NCI-H2196 treated with DMSO at 0.1 percent for 48 hours (cell line): ENCODE results near the gene OR8B8.
"Not testable (repeated sequence)": the region's sequence is repeated elsewhere in the genome, so short reads cannot be mapped to it uniquely, and the experiment has no call there.

Experiments
- DNase-seq: peaks from one replicate; lab custom pipeline; 2025; ENCODE audit not compliant: unreplicated experiment; lab: John Stamatoyannopoulos, UW

Gene OR8B8

DNA sequence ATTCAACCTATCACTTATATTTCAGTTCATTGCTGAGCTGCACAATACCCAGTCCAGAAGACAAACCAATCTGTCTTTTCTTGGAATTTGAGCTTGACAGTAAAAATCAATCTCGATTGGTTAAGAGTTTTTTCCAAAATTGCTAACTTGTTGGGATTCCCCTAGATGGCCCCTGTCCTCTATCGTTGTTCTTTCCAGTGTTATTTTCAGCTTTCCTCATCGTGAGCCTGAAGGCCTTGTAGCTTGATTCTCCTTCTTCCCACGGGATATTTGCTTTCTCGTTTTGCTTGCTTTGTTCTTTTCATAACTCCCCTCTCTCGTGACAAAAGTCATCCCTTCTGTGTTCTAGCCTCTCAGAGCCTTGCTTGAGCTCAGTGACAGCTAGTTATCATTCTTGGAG is 3.1 kb downstream of the OR8B8 start:
- DNase-seq: no peak

DNA sequence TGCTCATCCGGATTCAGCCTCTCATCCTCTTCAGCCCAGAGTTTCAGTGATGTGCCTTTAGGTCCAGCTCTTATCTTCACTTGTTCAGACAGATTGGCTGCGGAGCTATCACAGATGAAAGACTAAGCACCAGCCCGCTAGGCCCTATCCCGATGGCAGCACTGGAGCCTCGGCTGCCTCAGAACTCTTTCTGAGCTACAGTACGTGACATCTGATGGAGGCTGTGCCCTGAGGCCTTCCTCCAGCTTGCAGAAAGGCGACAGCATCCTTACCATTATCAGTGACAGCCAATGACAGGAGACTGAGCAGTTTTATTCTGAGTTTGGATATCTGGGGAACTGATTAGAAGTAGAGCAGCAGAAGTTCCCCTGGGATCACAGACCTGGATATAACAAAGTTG is 4.0 kb downstream of the OR8B8 start:
- no peak for DNase-seq

DNA sequence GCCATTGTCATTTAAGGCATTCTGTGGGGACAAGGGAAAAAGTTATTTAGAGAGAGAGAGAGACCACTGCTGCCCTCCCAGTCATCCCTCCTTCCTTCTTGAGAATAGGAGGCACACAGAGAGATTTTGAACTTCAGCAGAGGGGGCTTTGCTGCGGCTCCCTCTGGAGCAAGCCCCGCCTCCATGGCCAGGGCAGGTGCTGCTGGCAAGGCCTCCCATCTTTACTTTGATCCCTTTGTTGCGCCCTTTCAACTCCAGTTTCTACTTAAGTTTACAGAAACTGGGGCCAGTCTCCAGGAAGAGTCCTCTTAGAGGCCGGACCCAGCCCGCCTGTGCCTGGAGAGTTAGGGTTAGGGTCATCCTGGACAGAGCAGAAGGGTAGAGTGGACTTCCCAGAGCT is 4.4 kb downstream of the OR8B8 start:
- DNase-seq: no peak

DNA sequence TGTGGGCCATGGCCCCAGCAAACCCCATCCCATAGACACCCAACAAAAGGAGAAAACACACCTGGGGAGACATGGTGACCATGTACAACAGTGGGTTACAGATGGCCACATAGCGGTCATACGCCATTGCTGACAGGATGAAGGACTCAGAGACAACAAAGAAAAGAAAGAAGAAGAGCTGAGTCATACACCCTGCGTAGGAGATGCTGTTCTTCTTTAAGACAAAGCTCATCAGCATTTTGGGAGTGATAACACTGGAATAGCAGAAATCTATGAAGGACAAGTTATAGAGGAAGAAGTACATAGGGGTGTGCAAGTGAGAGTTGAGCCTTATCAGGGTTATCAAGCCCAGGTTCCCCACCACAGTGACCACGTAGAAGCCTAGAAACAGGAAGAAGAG is 4.9 kb downstream of the OR8B8 start:
- DNase-seq: no peak

DNA sequence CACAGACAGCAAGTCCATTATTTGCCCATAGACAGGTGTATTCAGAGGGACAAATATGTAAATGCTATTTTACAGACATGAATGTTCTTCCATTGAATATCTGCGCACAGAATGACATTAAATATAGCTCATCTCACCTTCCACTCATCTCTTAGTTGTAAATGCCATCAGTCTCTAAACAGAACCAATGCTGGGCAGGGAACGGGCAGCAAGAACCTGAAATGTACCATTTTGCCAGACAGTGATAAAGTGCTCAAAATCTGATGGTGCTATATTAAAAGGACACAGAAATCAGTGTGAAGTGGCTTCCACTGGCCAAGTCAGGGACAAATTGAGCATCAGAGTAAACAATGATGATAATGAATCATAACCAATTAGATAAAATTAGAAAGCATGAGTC is 10.8 kb downstream of the OR8B8 start:
- no peak for DNase-seq

DNA sequence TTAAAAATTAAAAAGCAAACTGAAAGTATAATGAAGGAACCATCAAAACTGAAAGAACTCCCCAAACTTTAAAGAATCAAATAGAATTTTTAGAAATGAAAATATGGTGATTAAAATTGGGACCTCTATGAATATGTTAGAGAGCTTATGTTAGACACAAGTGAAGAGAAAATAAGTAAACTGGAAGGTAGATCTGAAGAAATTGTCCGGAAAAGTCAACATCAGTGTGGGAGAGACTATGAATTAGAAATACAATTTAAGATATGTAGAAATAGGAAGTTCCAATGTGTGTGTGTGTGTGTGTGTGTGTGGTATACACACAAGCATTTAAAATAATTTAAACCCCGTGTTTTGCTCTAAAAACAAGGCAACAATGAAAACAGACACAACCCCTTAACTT is 15.9 kb downstream of the OR8B8 start:
- DNase-seq: no peak

DNA sequence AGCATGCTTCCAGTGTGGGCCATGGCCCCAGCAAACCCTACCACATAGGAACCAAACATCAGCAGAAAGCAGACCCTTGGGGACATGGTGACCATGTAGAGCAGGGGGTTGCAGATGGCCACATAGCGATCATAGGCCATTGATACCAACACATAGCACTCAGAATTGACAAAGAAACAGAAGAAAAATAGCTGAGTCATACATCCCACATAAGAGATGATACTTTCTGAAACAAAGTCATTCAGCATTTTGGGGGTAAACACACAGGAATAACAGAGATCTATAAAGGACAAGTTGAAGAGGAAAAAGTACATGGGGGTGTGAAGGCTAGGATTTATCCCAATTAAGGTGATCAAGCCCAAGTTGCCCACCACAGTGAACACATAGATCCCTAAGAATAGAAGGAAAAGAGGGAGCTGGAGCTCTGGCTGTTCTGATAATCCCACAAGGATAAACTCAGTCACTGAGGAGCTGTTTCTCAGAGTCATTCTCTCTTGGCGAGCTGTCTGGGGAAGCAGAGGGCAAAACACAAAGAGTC is 21.0 kb downstream of the OR8B8 start, which contains the start of gene OR8B4:
Gene OR8B4, minus strand, starts transcription at position 488 of the 538 bp plus-strand sequence. Its CDS starts 0 bp downstream, at position 488.
- DNase-seq: no peak

DNA sequence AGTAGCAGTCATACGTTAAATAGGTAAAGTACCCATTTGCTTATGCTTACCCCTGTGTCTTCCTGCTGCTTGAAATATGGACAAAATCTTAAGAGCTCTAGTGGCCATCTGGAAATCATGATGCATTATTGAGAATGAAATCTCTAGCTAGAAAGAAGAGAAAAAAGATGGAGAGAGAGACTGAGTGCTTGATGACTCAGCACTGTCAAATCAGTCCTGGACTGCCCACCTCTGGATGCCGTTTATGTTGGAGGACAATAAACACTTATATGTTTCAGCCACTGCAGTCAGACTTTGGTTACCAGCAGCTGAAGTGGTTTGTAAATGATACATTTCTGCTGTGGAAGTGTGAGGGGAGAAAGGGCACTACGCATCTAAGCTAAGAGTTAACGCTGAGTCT is 24.5 kb downstream of the OR8B8 start:
- no peak for DNase-seq

DNA sequence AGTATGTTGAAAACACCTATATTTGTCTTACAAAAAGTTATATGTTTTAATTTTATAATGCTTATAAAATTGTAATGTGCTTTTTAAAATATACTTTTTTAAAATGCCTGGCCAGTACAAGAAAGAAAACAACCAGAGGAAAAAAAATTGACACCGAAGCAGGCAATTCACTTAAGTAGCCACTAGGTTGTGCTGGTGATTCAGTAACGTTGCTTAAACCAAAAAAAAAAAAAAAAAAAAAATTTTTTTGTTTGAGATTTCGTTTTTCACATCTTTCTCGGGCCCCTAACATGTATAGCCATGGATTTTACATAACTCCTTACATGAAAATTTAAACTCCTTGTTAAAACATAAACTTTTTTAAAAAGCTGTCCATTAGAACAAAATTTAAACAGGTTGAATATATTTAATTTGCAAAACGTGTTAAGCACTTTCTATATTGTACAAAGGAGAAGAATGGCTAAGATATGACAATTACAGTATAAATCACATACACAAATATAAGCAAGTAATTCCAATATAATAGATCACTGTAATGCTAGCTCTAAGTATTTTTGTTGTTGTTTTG is 30.1 kb downstream of the OR8B8 start:
- no peak for DNase-seq

DNA sequence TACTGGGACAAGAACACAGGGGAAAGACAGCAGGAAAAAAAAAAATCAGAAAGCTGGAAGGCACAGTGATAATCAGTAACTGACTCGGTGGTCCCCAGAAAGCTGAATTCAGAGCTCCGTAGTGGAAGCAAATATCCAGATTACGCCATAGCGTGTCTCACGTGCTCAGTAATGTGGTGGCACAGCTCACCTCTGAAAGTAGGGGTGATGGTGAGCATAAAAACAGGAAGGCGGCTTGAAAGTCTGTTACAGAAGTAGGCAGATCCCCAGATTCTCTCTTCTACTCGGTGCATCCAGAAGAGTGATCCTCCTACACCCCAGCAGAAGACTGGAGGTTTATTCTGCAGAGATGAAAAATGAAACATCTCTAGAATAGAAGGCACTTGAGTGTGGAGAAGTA is 35.6 kb downstream of the OR8B8 start:
- DNase-seq: no peak

DNA sequence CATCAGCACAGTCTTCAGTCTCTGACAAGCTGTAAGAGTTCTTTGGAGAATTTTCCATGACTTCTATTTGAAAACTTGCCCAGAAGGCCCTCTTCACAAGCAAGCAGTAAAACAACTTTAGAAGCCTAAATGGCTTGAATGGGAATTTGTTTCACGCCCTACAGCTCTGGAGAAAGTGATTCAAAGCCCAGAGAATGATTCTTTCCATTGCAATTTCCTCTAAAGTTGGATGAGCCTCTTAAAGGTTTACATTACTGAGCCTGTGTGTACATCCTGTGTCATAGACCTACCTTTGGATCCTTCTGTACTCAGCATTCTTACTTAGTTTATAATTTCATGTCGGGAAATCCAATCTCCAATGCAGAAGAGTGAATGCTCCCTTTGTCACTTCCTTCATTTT is 39.9 kb downstream of the OR8B8 start:
- no peak for DNase-seq

DNA sequence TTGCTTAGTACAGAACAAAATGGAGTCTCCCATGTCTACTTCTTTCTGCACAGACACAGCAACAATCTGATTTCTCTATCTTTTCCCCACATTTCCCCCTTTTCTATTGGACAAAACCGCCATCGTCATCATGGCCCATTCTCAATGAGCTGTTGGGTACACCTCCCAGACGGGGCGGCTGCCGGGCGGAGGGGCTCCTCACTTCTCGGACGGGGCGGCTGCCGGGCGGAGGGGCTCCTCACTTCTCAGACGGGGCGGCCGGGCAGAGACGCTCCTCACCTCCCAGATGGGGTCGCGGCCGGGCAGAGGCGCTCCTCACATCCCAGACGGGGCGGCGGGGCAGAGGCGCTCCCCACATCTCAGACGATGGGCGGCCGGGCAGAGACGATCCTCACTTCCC is 42.3 kb downstream of the OR8B8 start:
- not testable (repeated sequence) for DNase-seq

DNA sequence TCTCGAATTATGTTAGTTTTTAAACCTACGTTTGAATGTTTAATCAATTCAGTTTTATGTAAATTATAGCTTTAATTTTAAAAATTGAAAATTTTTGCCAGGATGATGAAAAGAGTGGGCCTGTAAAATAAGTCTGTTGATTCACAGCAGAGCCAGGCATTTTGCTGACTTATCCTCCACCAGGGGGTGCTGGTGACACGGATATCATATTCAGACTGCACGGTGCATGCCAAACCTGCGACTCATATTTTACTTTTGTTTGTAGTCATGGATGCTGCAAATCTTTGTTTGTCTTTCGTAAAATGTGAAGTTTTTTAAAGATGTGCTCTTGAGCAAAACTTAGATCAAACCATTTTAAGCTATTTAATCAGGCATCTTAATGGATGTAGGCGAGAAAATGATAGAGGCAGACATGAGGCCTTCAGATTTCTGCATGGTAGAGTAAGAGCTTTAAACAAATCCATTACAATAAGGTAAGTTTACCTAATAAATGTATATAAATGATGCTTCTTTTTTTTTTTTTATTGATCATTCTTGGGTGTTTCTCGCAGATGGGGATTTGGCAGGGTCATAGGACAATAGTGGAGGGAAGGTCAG is 43.1 kb downstream of the OR8B8 start:
- DNase-seq: no peak

DNA sequence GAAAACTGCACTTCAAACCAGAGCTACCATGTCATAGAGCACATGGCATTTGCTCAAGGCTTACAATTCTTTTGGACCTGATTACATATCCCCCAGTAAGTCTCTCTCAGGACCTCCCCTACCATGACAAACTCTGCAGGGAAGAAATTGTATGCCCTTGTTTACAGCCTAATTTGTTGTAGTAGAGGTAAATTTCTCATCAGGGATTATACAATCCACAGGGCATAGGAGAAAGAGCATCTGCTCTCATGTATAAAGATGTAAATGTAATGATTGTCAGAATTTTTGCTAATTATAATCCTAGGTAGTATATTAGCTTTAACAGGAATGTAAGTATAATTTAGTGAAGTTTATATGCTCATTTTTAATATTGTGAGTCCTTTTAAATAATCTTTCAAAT is 46.6 kb downstream of the OR8B8 start, which contains the start of gene OR8B3:
Gene OR8B3, minus strand, starts transcription at position 101 of the 400 bp plus-strand sequence. CDS start 1,673 bp downstream, outside the sequence.
- DNase-seq: no peak

DNA sequence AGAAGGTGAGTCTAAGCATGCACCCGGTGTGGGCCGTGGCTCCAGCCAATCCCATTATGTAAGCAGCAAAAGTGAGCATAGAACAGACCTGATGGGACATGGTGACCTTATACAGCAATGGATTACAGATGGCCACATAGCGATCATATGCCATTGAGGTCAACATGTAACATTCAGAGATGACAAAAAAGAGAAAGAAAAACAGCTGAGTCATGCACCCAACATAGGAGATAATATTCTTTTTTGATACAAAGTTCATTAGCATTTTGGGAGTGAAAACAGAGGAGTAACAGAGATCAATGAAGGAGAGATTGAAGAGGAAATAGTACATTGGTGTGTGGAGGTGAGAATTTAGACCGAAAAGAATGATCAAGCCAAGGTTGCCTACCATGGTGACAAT is 48.6 kb downstream of the OR8B8 start:
- DNase-seq: not testable (repeated sequence)

DNA sequence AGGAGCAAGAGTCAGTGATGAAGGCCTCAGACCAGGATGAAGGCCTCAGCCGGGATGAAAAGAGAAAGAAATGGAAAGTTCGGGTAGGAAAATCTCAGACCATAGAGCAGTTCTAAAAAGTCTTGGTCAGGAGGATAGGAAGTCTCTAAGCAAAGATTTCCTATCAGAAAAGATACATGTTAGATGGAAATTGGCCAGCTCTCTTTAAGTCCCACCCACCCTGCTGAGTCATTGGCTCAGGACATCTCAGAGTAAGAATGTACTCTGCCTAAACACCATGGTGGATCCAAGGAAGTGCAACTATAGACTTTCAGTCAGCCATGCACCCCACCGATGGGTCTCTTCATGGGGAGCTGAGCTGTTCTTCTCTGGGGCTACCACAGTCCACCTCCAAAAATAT is 51.1 kb downstream of the OR8B8 start:
- DNase-seq: no peak
